Adipose tissue (tissue), 3 donors: Measurements from ENCODE around the gene ADAT1. TPM values are rescaled to one million over a fixed set of nuclear protein-coding genes. Genes with fewer than 3 reads are reported as not detected.

Experiments used
- H3K27ac ChIP-seq: one replicate; pipeline ENCODE4 v1.5.1; 2013; ENCODE audit warnings: low read depth, low read length
- WGBS, 3 donors: extraction: QIAGEN DNeasy Blood & Tissue Kit; methylation state at CpG; one replicate each; pipeline ENCODE4 v1.1.7; 2013; 5-methylcytosine and 5-hydroxymethylcytosine counted together
- polyA plus RNA-seq, 3 donors: library from polyadenylated mRNA; stranded (reverse); fragments of 200-250 nt; gene quantifications; one replicate each; pipeline ENCODE4 v1.2.3, GENCODE V29; 2013
- donor health status: healthy with polysubstance abuse.
- donor health status: Bipolar disorder and iron deficiency.
- donor health status: healthy.

Gene ADAT1
- polyA plus RNA-seq, 3 donors = 7.5 to 19.9 (median 10.5) TPM

DNA sequence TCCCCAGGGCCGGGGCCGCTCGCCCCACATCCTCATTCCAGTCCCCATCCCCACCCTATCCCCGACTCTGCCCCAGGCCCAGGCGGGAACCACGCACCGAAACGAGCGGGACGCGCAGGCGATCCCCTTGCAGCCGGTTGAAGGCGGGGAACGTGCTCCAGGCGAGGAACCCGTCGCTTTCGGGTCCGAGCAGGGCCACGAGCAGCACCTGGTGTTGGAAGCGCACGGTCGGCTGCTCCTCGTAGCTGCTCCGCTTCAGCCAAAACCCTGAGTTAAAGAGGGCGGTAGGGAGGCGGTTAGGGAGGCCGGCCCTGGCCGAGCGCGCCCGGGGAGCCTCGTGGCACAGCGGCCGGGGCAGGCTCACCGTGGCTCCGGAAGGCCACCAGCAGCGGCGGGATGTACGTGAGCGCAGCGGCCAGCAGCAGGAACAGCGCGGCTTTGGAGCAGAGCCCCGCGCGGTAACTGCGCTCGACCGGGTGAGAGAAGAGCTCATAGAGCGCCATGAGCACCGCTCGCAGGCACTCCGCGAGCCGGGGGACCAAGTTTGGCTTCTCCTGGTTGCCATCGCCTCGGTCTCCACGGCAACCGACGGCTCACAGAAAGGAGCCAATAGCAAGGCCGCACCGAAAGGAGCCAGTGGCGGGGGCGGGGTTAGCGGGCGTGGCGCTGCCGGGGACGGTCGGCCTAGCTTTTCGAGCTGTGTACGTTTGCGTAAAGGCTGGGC lies 67.2 kb downstream of the ADAT1 start, which contains the start of gene TMEM231:
TMEM231 (minus strand) TSS at position 546 of the 724 bp plus-strand sequence; CDS start at position 503, 43 bp downstream.
- 0% methylated on average over 75 of the region's 75 CpGs for WGBS, 3 donors
- no peak within 1 kb of the TSS for H3K27ac ChIP-seq

DNA sequence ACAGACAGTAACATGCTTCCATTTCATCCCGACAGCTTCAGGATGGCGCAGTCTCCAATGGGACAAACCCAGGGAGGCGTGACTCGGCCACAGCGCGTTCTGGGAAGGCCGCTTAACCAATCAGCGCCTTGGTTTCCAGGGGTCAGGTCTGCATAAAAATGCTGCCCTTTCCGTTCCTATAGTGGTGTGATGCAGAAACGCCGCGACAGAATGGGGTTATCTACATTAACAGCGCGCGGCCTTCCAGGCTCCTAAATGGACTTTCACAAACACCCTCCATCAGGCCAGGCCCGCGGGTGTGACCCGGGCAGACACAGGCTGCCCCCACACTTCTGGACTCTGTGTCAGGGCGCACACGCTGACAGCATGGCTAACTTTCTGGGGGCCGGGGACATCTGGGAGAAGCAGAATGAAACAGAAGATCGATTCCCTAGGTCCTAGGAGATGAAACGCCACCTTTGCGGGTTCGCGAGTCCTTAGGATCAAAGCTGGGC lies 67.8 kb downstream of the ADAT1 start:
- H3K27ac ChIP-seq = no peak overlapping the region
- WGBS, 3 donors = 1 to 2% (median 1%) methylated on average over 26 of the region's 26 CpGs

GRCh38 chr16:75552951-75553350 lies 70.1 kb downstream of the ADAT1 start:
- 54 to 71% (median 62%) methylated on average over 2 of the region's 2 CpGs for WGBS, 3 donors
- H3K27ac ChIP-seq = no peak overlapping the region

DNA sequence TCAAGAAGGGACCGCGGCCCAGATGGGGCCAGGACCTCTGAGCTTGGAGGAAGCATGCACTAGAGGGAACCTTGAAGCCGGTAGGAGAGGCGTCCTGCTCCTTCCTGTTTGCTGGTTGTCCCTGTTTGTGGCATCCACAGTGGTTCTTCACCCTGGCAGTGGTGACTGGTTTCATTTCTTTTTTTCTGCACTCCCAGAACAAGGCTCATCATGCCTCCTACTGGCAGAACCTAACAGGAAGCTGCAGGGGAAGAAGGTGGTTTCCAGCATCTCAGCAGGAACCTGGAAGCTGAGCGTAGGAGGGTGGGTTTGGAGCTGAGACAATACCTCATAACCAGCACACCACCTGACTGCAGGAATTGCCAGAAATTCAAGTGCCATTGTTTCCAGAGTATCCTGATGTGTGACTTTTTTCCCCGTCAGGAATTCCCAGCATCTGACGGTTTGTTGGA lies 72.8 kb downstream of the ADAT1 start:
- 49 to 82% (median 61%) methylated on average over 7 of the region's 7 CpGs for WGBS, 3 donors
- H3K27ac ChIP-seq = no peak overlapping the region

Other genes starting within 250 kb of the ADAT1 start
- 100 to 1,000 TPM in 1 of 3 donors, 10 to 100 TPM in 2; 40.9 to 113 (median 45.5) TPM for gene CFDP1, start 189.8 kb downstream of the ADAT1 start, polyA plus RNA-seq
- 10 to 100 TPM in 1 of 3 donors, 1 to 10 TPM in 2; 3.3 to 10.7 (median 6.6) TPM for gene TMEM170A, start 158.6 kb downstream of the ADAT1 start, polyA plus RNA-seq
- gene CHST6, start 127.8 kb downstream of the ADAT1 start, polyA plus RNA-seq = under 1 TPM; under 0.01 to 0.06 (median 0.04) TPM
- gene CHST5, start 87.2 kb downstream of the ADAT1 start, polyA plus RNA-seq = not detected
- 1 to 10 TPM; 1.9 to 4.2 (median 3.7) TPM for gene TMEM231, start 67.0 kb downstream of the ADAT1 start, polyA plus RNA-seq
- 100 to 1,000 TPM in 2 of 3 donors, 10 to 100 TPM in 1; 59.4 to 219 (median 124) TPM for gene GABARAPL2, start 56.9 kb downstream of the ADAT1 start, polyA plus RNA-seq
- gene KARS1, start 24.4 kb upstream of the ADAT1 start, polyA plus RNA-seq = 100 to 1,000 TPM in 1 of 3 donors, 10 to 100 TPM in 2; 85.6 to 101 (median 85.8) TPM
- gene TERF2IP, start 24.5 kb upstream of the ADAT1 start, polyA plus RNA-seq = 10 to 100 TPM; 24.3 to 59.3 (median 52.6) TPM
- under 1 TPM in 1 of 3 donors, not detected in 2; 0.56 TPM for gene CPHXL2, start 53.7 kb upstream of the ADAT1 start, polyA plus RNA-seq
- gene DUXB, start 78.2 kb upstream of the ADAT1 start, polyA plus RNA-seq = not detected
- not detected for gene CPHXL, start 103.2 kb upstream of the ADAT1 start, polyA plus RNA-seq